Breast epithelium (tissue), 4 donors: ENCODE measurements around the gene TECR. TPM values are rescaled to one million over a fixed set of nuclear protein-coding genes. Genes with fewer than 3 reads are reported as not detected.

Experiments used
- DNase-seq, 2 donors: peaks; one replicate each; pipeline ENCODE4 v3.0.0-alpha.2; 2019; ENCODE audit warnings: low spot score in 2 of 2
- H3K27ac ChIP-seq, 2 donors: fragments of 200-600 bp; sonication (generic) in 1 of 2; one replicate each; pipeline ENCODE4 v1.5.1; 2016 to 2019; ENCODE audit warnings: mild to moderate bottlenecking in 1 of 2
- H3K27me3 ChIP-seq, 2 donors: fragments of 200-600 bp; sonication (generic) in 1 of 2; one replicate each; pipeline versions ENCODE4 v1.5.1 to v1.6.0; 2017 to 2019; ENCODE audit warnings: control low read depth in 1 of 2, mild to moderate bottlenecking in 1 of 2
- H3K36me3 ChIP-seq: fragments of 200-600 bp; one replicate; pipeline ENCODE4 v1.5.1; 2019
- H3K4me1 ChIP-seq, 2 donors: fragments of 200-600 bp; sonication (generic); one replicate each; pipeline ENCODE4 v1.5.1; 2016 to 2019; ENCODE audit warnings: control low read depth in 1 of 2
- H3K4me3 ChIP-seq, 3 donors: fragments of 200-600 bp; sonication (generic); 1 replicate in 2 of 3; 2 replicates in 1 of 3; pipeline ENCODE4 v1.5.1; 2016 to 2019; ENCODE audit warnings: mild to moderate bottlenecking in 3 of 3, moderate library complexity in 2 of 3
- H3K9me3 ChIP-seq, 2 donors: fragments of 200-600 bp; sonication (generic) in 1 of 2; one replicate each; pipeline ENCODE4 v1.5.1; 2016 to 2019; ENCODE audit warnings: control low read depth in 1 of 2
- POLR2A ChIP-seq: fragments of 450-650 bp; IDR thresholded peaks from one replicate; pipeline ENCODE4 v1.6.1; 2016; ENCODE audit warnings: antibody characterized with exemption, mild to moderate bottlenecking, moderate library complexity
- POLR2AphosphoS5 ChIP-seq, 3 donors: sonication (generic); formaldehyde crosslinking; IDR thresholded peaks; one replicate each; pipeline ENCODE4 v1.6.1; 2017; ENCODE audit warnings: antibody characterized with exemption in 3 of 3
- intact Hi-C: fragments of 100-400 bp; cut with DNase I; formaldehyde crosslinking; loops from one replicate; pipeline ENCODE4 v1.15.1; 2023; ENCODE audit warnings: low total_unique reads
- total RNA-seq, 3 donors: library from RNA; depleted of rRNA; stranded (reverse); fragments of >200 nt; gene quantifications; one replicate each; pipeline ENCODE4 v1.1.0, GENCODE V29; 2016
- TF ChIP-seq, protein P1 (sequence below), 3 donors: fragments of 450-650 bp; IDR thresholded peaks; one replicate each; pipeline ENCODE4 v1.5.1; 2016 to 2017; ENCODE audit warnings: antibody characterized with exemption in 3 of 3, mild to moderate bottlenecking in 3 of 3, moderate library complexity in 3 of 3

TECR gene
- total RNA-seq, 3 donors from 2014 or later, result 36.1 to 66.9 (median 43.4) TPM

GRCh38 chr19:14487370-14488125, 41.8 kb upstream of the TECR start:
- TF ChIP-seq POLR2AphosphoS5 (IDR thresholded peaks at IDR 0.05) (no peak), POLR2A (no peak)
- TF ChIP-seq, protein P1, sequence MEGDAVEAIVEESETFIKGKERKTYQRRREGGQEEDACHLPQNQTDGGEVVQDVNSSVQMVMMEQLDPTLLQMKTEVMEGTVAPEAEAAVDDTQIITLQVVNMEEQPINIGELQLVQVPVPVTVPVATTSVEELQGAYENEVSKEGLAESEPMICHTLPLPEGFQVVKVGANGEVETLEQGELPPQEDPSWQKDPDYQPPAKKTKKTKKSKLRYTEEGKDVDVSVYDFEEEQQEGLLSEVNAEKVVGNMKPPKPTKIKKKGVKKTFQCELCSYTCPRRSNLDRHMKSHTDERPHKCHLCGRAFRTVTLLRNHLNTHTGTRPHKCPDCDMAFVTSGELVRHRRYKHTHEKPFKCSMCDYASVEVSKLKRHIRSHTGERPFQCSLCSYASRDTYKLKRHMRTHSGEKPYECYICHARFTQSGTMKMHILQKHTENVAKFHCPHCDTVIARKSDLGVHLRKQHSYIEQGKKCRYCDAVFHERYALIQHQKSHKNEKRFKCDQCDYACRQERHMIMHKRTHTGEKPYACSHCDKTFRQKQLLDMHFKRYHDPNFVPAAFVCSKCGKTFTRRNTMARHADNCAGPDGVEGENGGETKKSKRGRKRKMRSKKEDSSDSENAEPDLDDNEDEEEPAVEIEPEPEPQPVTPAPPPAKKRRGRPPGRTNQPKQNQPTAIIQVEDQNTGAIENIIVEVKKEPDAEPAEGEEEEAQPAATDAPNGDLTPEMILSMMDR (IDR thresholded peaks at IDR 0.05), result no peak
- Histone ChIP-seq H3K27ac (no peak overlapping the region), H3K4me1 (no peaks in the 10 kb centered on the region), H3K4me3 (no peak overlapping the region), H3K36me3 (no peaks in the 10 kb centered on the region), H3K9me3 (no peaks in the 10 kb centered on the region), H3K27me3 (no peaks in the 10 kb centered on the region)
- DNase-seq, result no peak
- intact Hi-C loops, result no loop called here

- no peaks in the 10 kb centered on the region for H3K9me3 ChIP-seq
- H3K27ac ChIP-seq, result no peak overlapping the region
- H3K36me3 ChIP-seq, result no peaks in the 10 kb centered on the region
- peaks cover 9 to 18% of the 10 kb centered on the region in 2 donors for H3K4me1 ChIP-seq
- intact Hi-C loops, result no loop called here
- DNase-seq, result no peak
- TF ChIP-seq, protein P1 (IDR thresholded peaks at IDR 0.05), result no peak
- TF ChIP-seq POLR2A, result no peak
- no peak for TF ChIP-seq POLR2AphosphoS5 (IDR thresholded peaks at IDR 0.05)
- no peaks in the 10 kb centered on the region for H3K27me3 ChIP-seq
- H3K4me3 ChIP-seq, result no peak overlapping the region
Measured at GRCh38 chr19:14492756-14493337, 36.5 kb upstream of the TECR start.

- intact Hi-C loops, result no loop called here
- H3K27me3 ChIP-seq, result no peaks in the 10 kb centered on the region
- TF ChIP-seq POLR2AphosphoS5 (IDR thresholded peaks at IDR 0.05), result no peak
- TF ChIP-seq, protein P1 (IDR thresholded peaks at IDR 0.05), result no peak
- no peak for TF ChIP-seq POLR2A
- H3K9me3 ChIP-seq, result no peaks in the 10 kb centered on the region
- no peaks in the 10 kb centered on the region for H3K36me3 ChIP-seq
- peak overlapping the region in 2 of 3 donors; percentile 92 to 96 for H3K4me3 ChIP-seq
- peak overlapping the region; percentile 87 to 91 for H3K27ac ChIP-seq
- peaks cover 9 to 18% of the 10 kb centered on the region in 2 donors for H3K4me1 ChIP-seq
- DNase-seq, result no peak
Measured at GRCh38 chr19:14494411-14494810, 35.0 kb upstream of the TECR start.

DNA sequence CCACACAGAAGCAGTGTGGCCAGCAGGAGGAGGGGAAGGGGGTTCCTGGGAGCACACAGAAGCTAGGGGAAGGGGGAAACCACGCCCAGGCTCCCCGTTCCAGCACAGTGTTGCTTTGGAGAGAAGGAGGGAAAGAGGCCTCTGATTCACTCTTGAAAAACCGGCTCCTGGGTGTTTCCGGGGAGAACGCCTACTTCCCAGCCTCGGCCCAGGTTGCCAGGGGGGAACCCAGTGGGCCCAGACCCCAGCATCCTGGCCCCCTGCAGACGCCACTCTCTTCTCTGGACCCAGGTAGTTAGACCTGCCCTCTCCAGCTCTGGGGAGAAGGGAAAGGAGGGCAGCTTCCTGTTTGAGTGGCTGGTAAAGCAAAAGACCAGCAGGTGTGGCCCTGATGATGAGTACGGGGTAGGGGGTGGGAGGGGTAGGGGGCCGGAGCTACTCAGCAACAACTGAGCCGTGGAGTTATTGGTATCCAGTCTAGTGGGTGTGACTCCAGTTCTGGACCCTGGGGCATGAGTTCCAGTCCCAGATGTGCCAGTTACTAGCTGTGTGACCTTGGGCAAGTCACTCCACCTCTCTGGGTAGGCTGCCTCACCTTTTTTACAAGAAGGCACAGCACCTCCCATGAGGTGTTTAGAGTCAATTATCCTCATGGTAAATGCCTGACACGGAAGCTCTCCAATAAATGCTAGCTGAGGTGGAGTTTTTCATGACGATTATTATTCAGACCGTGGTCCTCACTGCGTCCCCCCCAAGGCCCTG, 34.3 kb upstream of the TECR start:
- Histone ChIP-seq H3K4me3 (peak overlapping the region; percentile 88 to 96 (median 92)), H3K9me3 (no peaks in the 10 kb centered on the region), H3K27ac (peak overlapping the region; percentile 87 to 91), H3K4me1 (peaks cover 9 to 18% of the 10 kb centered on the region in 2 donors), H3K36me3 (no peaks in the 10 kb centered on the region), H3K27me3 (no peaks in the 10 kb centered on the region)
- TF ChIP-seq, protein P1 (IDR thresholded peaks at IDR 0.05), result no peak
- TF ChIP-seq POLR2A (no peak), POLR2AphosphoS5 (IDR thresholded peaks at IDR 0.05) (no peak)
- DNase-seq, result no peak
- intact Hi-C loops, result no loop called here

DNA sequence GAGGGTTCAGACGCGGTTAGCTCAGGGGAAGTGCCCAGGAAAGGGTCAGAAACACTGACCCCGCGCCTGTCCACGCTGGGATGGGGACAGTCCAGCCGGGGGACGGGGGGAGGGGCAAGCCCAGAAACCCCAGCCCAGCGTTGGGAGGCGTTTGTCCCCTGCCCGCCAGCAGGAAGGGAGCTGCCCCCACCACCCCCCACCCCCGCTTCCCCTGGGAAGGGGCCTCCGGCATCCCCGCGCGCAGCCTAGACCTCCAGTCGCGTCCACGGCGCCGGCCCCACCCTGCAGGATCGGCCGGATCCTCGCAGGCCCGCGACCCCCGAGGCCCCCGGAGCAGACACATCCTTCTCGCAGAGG, 33.7 kb upstream of the TECR start:
- H3K36me3 ChIP-seq, result no peaks in the 10 kb centered on the region
- intact Hi-C loops, result no loop called here
- H3K9me3 ChIP-seq, result no peaks in the 10 kb centered on the region
- H3K27me3 ChIP-seq, result no peaks in the 10 kb centered on the region
- TF ChIP-seq, protein P1 (IDR thresholded peaks at IDR 0.05), result no peak
- no peak for TF ChIP-seq POLR2AphosphoS5 (IDR thresholded peaks at IDR 0.05)
- no peak for TF ChIP-seq POLR2A
- H3K4me3 ChIP-seq, result peak overlapping the region; percentile 88 to 96 (median 92)
- DNase-seq, result no peak
- peaks cover 9 to 18% of the 10 kb centered on the region in 2 donors for H3K4me1 ChIP-seq
- peak overlapping the region; percentile 87 to 91 for H3K27ac ChIP-seq
